ENCODE data around the gene CALCOCO1.
"Not testable (repeated sequence)": the region's sequence is repeated elsewhere in the genome, so short reads cannot be mapped to it uniquely, and the experiment has no call there.

Gene CALCOCO1

DNA sequence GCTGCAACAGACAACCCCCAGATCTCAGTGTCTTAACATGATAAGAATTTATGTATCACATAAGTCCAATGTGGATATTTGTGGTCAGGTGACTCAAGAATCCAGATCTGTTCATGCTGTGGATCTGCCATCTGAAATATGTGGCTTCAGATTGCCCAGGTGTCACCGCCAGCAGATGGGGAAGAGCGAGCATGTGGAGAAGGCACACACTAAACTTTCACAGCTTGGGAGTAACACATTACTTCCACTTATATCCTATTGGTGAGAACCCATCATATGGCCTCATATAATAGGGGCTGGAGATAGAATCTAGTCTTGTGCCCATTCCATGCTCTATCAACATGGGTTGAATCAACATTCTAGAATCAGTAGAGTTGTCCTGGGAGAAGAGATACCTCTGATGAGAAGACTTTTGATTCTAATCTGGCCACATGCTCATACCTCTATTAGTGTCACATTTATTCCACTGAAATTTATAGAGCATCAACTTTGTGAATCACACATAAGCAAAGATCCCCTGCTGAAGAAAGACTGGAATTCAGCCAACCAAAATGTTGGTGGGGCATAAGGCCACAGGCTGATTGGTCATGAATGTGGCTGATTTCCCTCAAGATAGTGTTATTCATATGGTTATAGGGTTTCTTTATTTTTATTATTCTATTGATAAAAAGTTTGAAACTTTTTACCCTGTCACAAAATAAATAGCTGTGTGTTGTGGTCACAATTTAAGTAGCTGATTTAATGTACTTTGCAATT lies 6.0 kb upstream of the CALCOCO1 start:
- no peak for DNase-seq

GRCh38 chr12:53729644-53730043 lies 2.4 kb upstream of the CALCOCO1 start:
- DNase-seq: peak; percentile 32 to 60

GRCh38 chr12:53728206-53728605 lies 954 bp upstream of the CALCOCO1 start:
- no peak for DNase-seq

DNA sequence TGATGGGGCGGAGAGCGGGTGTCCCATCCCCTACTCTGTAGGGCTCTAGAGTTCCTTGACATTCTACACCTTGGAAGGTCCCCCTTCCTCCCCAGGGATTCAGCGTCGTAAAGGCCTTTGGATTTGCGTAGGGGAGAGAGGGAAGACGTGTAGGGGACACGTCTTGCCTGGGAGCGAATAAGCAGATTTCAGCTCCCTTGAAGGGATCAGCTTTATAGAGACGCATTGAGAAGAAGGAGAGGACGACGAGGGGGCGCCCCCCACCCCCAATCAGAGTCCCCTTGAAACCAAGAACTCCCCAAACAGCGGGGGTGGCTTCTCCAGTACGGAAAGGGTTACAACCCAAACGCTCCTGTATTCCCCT lies 324 bp downstream of the CALCOCO1 start:
- DNase-seq: no peak

DNA sequence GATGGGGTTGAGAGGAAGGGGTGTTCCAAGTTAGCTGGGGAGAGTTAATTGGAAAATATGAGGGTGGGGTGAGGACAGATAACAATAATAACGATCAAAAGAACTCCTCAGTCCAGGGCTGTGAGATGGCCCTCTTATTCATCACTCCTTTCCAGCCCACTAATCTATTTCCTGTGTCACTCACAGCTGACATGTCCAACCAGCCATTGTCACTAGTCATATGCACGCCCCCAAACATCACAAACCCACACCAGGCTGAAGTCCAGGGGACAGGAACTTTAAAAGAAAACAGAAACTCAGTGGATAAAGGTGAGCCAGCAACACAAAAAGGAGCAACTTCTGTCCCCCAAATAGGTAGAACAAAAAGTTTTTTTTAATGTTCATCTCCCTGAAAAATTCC lies 911 bp downstream of the CALCOCO1 start:
- peak; percentile 33 to 65 for DNase-seq

- DNase-seq: no peak
Observed at GRCh38 chr12:53725824-53726223, 1.4 kb downstream of the CALCOCO1 start.

GRCh38 chr12:53722450-53723041 lies 4.7 kb downstream of the CALCOCO1 start:
- no peak for DNase-seq

- DNase-seq: no peak
Observed at GRCh38 chr12:53720946-53721345, 6.3 kb downstream of the CALCOCO1 start.

GRCh38 chr12:53719649-53720048 lies 7.6 kb downstream of the CALCOCO1 start:
- no peak for DNase-seq

- DNase-seq: not testable (repeated sequence)
Observed at GRCh38 chr12:53718567-53718966, 8.7 kb downstream of the CALCOCO1 start.

DNA sequence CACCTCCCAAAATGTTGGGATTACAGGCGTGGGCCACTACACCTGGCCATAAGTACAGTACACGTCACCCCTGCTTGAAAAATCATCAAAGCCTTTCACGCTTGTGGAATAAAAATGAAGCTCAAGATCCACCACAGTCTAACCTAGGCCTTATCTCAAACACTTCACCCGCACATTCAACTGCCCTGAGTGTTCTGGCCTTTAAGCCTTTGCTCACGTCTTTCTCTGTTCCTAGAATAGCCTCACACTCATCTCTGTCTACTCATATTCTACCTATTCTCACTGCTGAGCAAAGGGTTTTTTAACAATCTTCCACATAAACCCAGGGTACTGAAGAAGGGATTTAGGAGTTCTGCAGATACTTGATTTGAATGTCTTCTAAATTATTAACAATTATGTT lies 9.9 kb downstream of the CALCOCO1 start:
- no peak for DNase-seq

- no peak for DNase-seq
Observed at GRCh38 chr12:53714004-53714403, 13.2 kb downstream of the CALCOCO1 start.

- no peak for DNase-seq
Observed at GRCh38 chr12:53713516-53713915, 13.7 kb downstream of the CALCOCO1 start.

- no peak for DNase-seq
Observed at GRCh38 chr12:53712059-53712643, 15.1 kb downstream of the CALCOCO1 start.

DNA sequence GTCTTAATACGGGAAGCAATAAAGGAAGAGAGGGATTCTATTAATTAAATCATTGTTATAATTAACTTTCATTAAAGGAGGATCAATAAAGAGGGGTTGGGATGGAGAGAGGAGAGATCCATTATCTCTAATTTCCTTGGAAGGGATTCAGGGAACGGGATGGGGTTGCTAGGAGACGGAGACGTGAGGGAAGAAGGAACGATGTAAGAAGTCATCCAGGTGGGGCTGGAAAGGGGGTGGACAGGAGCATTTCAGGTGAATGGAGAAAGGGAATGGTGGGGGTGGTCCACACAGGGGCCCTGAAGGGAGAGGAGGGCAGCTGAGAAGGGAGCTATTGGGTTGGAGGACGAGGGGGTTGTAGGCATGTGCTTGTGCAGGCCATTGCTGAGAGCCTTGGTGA lies 17.2 kb downstream of the CALCOCO1 start:
- DNase-seq: no peak

GRCh38 chr12:53709671-53710070 lies 17.6 kb downstream of the CALCOCO1 start:
- peak in 1 of 2 donors; percentile 37 for DNase-seq

DNA sequence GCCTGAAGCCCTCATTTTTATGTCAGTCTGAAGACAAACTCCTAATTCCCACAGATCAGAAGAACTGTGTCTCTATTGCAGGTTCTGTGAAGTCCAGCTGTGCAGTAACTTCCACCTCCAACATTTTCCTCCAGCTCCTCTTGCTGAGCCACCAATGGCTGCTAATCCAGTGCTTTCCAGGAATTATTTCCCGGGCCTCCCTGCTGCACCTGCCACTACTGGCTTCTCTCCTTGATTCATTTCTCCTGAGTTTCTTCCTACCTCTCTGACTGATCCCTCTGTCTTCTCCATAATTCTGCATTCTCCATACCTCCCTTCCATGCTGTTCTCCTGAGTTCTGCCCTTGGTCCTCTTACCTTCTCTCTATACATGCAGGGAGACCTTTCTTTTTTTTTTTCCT lies 21.2 kb downstream of the CALCOCO1 start:
- DNase-seq: no peak

DNA sequence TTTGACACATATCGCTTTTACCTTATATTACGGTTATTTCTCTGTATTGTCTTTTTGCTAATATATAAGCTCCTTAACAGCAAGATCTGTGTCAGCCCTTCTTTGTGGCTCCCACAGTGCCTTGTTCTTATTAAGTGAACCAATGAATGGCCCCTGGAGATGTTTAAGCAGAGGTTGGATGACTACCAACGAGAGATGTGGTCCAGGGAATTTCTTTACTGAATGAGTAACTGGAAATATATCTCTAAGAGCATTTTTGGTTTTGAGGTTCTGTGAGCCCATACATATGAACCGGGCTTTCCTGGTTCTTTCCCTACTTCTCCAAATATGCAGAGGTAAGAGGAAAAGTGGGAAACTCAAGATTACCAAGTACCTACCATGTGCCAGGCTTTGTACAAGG lies 23.5 kb downstream of the CALCOCO1 start:
- DNase-seq: no peak

DNA sequence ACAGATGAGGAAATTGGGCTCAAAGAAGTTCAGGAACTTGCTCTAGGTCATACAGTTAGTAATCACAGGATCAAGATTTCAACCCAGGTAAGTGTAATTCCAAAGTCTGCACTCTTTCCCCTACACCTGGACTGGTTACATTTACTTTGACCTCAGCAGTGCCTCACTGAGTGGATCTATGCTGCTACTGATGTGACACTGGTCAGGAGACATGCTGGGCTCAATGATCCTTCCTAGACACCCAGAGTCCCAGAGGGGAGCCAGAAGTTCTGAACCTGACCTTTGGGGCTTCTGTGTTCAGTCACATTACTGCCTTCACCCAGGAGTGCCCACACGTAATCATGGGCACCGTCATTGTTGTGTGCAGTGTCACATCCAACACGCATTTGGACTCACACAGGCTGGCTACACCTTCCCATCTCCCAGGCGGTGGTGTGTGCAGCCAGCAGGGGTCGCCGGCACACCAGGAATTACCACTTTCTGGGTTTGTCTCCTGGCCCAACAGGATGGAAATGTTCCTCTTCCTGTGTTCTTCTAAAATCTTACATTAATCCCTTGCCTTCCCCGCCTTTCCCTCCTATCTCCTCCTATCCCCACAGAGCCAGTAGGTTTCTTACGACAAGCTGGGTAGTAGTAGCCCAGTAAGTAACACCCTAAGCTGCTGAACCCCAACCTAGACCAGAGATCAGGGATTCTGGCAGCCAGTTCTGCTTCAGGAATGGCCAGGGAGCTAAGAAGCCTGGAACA lies 25.6 kb downstream of the CALCOCO1 start:
- DNase-seq: peak; percentile 64 to 68

DNA sequence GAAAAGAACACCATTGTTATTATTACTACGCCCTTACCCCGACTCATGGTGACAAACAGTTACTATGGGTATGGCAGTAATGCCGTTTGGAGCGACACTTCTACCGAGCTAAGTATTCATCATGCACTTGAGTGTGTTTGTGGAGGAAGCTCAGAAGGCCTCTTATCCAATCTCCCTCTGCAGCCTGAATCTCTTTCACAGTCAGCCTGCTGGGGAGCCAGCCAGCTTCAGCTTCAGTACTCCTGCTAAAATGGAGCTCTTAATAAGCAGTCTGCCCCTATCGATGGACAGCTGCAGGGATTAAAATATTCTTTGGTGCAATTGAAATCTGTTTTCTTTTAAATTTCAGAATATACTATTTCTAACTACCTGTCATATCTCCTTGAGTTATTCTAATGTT lies 26.7 kb downstream of the CALCOCO1 start:
- no peak for DNase-seq

DNA sequence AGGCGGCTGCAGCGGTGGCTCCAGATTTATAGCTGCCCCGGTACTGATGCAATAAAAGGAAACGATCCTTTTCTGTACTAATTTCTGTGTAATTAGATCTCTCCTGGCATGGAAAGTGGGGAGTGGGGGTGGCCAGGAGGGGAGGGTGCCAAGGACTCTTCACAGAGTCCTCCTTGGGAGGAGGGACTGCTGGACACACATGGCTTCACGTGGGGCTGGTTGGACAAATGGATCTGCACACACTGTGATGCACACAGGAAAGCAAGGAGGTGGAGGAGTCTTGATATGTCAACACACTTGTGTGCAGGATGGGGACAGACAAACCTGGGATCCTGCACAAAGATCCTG lies 27.6 kb downstream of the CALCOCO1 start:
- no peak for DNase-seq

DNA sequence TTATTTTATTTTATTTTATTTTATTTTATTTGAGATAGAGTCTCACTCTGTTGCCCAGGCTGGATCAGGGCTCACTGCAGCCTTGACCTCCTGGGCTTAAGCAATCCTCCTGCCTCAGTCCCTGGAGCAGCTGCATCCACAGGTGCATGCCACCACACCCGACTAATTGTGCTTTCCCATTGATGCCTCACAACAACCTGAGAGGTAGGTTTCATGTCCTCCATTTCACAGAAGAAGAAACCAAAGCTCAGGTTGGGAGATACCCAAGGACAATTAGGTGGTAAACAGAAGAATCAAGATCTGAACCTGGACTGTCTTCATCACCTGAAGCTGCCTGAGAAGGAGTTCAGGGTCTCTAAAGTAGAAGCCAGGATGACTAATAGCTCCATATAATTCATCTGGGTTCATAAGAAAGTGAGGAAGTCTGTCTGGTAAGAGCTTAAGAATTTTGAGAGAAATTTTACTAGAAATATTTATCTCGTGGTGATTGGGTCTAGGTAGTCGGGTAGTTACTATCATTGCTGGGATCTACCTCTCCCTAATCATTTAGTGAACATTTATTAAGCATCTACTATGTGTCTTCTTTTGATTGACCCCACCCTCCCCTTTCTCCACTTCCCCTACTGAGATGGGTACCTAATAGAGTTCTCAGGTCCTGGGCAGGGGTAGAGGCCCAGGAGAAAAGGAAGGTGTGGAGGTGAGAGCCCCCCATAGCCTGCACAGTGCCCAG lies 28.1 kb downstream of the CALCOCO1 start:
- DNase-seq: no peak
